Stimulated activated CD8-positive, alpha-beta memory T cell treated with anti-CD3 and anti-CD28 coated beads, Interleukin-7, amount 100 ng/mL, for 1 hour (primary cell): ENCODE data around the gene IRF8.
"Not testable (repeated sequence)": the region's sequence is repeated elsewhere in the genome, so short reads cannot be mapped to it uniquely, and the experiment has no call there.

Experiments used
- DNase-seq, 2 donors: peaks; one replicate each; pipeline ENCODE4 v3.0.0-alpha.2; 2020; ENCODE audit warnings: low read depth in 2 of 2

The IRF8 gene

DNA sequence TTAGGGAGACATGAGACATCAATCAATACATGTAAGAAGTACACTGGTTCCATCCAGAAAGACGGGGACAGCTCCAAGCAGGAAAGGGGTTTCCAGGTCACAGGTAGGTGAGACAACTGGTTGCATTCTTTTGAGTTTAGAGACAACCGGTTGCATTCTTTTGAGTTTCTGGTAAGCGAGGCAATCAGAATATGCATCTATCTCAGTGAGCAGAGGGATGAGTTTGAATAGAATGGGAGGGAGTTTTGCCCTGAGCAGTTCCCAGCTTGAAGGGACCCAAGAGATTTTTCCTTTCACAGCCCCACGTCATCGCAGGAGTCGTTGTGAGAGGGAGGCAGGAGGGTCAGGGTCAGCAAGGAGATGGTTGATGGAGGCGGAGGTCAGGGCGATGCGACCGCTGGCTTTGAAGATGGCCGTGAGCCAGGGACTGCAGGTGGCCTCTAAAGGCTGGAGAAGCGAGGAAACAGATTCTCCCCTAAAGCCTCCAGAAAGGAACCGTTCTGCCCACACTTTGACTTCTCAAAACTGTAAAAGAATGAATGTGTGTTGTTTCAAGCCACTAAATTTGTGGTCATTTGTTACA is 36.5 kb downstream of the IRF8 start:
- no peak for DNase-seq

DNA sequence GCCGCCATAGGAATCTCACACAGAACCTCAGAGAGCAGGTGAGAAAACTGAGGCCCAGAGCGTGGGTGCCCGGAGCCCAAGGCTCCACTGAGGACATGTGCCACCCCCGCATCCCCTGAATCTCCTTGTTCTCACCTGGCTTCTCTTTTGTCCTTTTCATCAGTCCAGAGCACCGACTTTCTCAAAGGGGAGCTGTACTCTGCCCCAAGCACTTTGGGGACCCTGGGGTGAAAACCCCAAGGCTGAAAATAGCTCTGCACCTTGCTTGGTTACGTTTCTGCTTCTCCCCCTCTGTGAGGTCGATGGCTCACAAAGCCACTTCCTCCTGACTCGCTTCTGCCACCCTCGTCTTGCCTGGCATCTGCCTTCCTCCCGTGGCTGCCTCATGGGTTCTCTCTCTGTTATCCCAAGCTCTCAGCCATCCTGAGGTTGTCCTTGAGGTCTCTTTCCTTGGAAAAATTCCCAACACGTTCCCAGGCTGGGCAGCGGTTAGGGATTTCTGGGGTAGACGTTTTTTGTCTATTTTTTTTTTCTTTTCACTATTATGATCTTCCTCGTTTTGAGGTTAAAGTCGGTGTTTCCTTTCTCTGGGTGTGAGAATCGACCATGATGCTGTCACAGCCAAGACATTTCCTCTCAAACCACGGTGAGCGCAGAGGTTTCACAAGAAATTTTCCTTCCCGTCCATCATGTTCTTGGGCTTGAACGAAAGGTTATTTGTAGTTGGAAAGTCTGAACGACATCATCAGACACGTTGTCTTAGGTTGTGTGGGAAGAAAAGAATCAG is 37.2 kb downstream of the IRF8 start:
- DNase-seq: peak; percentile 41 to 46

DNA sequence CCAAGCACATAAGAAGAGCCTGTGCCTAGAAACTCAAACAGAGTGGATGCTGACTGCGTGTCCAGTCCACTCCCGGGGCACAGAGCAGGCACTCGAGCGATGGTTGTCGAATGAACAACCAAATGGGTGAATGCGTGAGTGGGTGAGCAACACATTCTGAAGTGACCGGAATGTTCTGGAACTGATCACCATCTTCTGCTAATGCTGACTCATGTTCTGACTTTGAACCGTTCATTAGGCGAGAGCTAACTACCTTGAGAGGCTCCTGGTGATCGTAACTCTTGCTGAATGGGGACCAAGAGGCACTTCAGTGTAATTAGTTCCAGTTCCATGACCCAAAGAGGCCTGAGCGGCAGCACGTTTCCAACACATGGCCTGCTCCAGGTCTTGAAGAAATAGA is 37.9 kb downstream of the IRF8 start:
- DNase-seq: no peak

- DNase-seq: no peak
These were observed 41.3 kb downstream of the IRF8 start for GRCh38 chr16:85940214-85940613.

DNA sequence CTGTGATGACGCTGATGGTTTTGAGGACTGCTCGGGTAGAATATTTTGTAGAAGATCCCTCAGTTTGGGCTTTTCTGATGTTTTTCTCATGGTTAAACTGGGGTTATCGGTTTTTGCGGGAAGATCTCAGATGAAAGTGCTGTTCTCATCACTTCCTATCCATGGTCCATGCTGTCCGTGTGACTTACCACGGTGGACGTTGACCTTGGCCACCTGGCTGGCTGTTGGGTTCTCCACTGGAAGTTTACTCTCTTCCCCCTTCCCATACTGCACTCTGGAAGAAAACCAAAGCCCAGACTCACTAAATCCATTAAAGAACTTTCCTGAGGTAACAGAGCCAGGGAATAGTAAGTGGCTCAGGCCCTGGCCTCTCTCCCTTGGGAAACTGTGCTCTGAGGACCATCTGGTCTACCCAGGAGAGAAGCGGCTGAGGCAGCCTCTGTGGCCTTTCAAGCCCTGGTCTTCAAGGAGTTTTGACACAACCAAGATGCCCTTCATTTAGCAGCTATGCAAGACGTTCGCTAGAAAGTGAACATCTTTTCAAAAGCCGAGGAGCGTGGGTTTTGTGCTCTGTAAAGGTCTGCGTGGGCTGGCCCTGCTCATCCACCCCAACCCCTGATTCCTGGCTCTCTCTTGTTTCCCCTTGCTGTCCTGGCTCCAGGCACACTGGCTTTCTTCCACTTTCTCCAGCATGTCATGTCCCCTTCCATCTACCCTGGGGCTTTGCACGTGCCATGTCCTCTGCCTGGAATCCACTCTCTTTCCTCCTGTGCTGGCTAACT is 43.1 kb downstream of the IRF8 start:
- no peak for DNase-seq

GRCh38 chr16:85942659-85943058 is 43.7 kb downstream of the IRF8 start:
- not testable (repeated sequence) for DNase-seq

DNA sequence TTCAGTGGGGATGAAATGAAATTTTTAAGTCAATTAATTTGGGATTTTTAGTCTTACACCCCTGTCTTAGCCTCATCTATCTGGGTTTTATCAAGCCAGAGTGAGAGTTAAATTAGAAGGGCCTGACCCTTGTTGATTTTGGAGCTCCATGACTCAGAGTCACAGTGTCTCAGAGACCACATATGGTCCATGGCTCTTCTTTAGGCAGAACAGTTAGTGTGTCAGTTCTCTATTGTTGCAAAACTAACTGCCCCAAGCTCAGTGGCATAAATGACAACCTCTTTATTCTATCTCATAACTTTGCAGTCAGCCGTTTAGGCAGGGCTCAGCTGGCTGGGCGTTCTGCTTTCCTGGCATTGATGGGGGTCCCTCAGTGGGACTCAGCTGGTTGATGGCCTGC is 44.7 kb downstream of the IRF8 start:
- no peak for DNase-seq

GRCh38 chr16:85944572-85945423 is 45.8 kb downstream of the IRF8 start:
- no peak for DNase-seq

GRCh38 chr16:85945424-85945751 is 46.4 kb downstream of the IRF8 start:
- DNase-seq: no peak

GRCh38 chr16:85946541-85947124 is 47.7 kb downstream of the IRF8 start:
- DNase-seq: no peak

- no peak for DNase-seq
These were observed 48.5 kb downstream of the IRF8 start for GRCh38 chr16:85947230-85948137.

GRCh38 chr16:85948138-85948509 is 49.2 kb downstream of the IRF8 start:
- DNase-seq: no peak

DNA sequence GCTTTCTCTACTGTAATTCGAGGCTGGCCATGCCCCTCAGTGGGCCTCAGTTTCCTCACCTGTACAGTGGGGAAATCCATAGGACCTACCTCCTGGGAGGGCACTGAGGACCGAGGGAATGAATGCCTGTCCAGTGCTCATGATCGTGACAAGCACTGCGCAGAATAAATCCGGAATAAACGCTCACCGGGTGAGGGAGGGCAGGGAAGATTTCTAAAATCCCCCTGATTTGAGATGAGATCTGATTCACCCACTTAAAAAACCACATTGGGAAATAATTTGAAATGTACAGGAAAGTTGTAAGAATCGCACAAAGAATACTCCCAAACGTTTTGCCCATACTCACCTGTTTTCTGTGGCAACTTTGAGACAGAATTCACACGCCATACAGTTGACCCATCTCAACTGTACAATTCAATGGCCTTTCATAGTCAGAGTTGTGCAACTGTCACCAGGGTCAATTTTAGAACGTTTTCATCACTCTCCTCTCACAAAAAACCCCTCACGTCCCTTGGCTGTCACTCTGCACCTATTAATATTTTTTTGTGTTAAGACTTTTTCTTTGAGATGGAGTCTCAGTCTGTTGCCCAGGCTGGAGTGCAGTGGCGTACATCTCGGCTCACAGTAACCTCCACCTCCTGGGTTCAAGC is 49.8 kb downstream of the IRF8 start:
- no peak for DNase-seq

DNA sequence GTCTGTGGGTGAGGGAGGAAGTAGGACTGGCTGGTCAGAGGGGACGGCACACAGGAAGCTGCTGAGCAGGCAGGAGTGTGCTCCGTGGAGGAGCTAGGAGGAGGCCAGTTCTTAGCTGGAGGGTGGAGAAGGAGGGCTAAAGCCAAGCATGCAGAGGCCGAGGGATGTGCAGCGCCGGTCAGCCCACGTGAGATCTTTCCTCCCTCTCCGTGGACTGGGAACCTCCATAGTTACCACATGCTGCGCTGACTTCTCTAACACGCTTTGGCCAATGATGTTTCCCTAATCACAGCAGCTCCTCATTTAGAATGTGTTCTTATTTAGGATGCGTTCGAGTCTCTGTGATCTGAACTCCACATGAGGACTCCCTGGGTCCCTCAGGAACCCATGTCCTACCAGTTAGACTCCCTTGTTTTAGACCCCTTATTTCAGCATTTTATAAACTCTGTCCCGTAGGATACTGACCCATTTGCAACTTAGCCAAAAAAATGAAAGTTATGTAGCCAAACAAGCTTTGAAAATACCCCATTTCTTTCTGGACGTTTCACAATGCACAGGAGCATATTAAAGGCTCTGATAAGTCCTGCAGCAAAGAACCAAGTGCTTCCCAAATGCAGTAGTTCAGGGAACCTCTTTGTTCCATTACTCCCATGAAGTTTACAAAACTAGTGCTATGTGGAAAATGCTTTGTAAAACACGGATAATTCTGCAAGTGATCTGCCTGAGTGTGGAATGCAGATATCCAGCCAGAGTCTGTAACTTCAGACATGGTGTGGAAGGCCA is 51.4 kb downstream of the IRF8 start:
- no peak for DNase-seq

DNA sequence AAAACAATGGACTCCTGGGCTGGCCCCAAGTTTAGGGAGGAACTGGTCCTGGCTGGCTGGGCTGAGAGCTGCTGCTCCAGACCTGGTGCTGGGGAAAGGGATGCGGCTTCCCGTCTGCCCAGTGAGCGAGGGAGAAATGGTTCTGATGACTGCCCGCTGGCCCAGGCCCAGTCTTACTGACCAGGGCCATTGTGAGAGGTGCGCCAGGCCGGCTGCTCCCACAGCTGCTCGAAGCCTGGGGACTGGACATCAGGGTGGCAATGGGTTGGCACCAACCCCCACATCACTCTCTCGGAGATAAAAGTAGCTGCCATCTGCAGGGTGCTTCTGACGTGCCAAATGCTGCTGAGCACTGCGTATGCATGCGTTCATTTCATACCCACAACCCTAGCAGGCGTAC is 53.2 kb downstream of the IRF8 start:
- DNase-seq: no peak

DNA sequence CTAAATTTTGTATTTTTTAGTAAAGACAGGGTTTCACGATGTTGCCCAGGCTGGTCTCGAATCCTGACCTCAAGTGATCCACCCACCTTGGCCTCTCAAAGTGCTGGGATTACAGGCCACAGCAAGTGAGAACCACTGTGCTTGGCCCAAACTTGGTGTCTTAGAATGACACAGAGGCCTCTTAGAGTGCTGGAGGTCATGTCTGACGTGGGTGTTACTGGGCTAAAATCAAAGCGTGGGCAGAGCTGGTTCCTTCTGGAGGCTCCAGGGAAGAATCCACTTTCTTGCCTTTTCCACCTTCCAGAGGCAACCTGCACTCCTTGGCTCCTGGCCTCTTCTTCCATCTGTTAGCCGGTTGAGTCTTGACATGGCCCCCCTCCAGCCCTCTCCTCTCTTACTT is 53.8 kb downstream of the IRF8 start:
- DNase-seq: no peak

DNA sequence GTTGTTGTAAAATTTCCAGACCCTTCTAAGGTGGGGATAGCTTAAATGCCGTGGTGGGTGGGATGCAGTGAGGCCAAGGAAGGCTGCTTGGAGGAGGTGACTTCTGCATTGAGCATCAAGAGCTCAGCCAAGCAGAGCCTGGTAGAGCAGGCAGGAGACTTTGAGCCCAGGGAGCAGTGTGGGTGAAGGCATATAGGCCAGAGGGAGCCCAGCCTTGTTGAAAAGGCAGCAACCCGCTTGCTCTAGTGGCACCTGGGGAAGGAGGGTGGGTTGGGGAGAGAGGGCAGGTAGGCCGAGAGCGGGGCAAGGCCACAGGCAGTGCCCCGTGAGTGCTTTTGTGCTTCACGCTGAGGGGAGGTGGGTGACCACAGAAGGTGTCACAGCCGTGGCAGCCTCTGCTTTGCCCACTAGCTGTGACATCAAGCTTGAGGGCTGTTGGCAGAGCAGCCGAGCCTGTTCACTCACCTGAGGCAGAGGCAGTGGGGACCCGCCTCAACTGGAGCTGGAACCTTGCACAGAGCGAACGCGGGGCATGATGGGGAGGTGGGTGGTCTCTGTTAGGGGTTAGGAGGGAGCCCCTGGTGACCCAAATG is 56.1 kb downstream of the IRF8 start:
- DNase-seq: no peak

DNA sequence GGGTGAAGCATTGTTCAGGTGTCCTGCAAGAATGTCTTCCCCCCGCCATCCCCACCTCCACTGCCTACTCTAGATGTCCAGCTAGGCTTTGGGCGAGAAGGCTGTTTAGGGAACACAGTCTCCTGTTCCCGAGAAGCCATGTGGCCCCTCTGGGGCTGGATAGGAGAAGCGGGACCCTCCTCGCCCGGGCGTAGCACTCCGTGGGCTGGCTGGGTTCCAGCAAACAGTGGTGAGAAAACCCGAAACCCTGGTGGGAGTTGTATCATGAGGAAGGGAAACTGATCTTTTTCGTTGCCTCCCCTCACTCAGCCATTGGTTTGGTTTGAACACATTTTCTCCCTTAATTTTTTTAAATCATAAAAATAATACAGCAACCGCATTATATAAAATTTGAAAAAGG is 56.6 kb downstream of the IRF8 start:
- no peak for DNase-seq

GRCh38 chr16:85956426-85956825 is 57.5 kb downstream of the IRF8 start:
- no peak for DNase-seq
